H1 (cell line): ENCODE results near the gene SCAPER. TPM values are rescaled to one million over a fixed set of nuclear protein-coding genes. Genes with fewer than 3 reads are reported as not detected.

Experiments used
- CTCF ChIA-PET: fragments of 300-600 bp; sonication (Branson Sonifier 250); formaldehyde crosslinking; loops from one replicate; lab custom pipeline; 2021; ENCODE audit not compliant: partially characterized antibody; lab: Charles Lee
- POLR2A ChIA-PET: fragments of 300-600 bp; sonication (Branson Sonifier 250); formaldehyde crosslinking; loops from one replicate; lab custom pipeline; 2021; ENCODE audit warnings: inconsistent platforms; ENCODE audit not compliant: partially characterized antibody; lab: Charles Lee
- DNase-seq, 2 experiments: peaks; one replicate each; pipeline versions ENCODE4 v3.0.0 to v3.0.0-alpha.2; 2010 to 2022; ENCODE audit warnings: low spot score in 2 of 2, low read depth in 1 of 2, mixed read lengths in 1 of 2
- FAIRE-seq: peaks from 2 replicates; lab custom pipeline; 2011; peaks lifted over from hg19 to GRCh38; lab: Jason Lieb, UNC
- H2AFZ ChIP-seq: 2 replicates; pipeline ENCODE4 v1.8.1; 2012; ENCODE audit warnings: low read length, inconsistent platforms
- H2AK5ac ChIP-seq: 2 replicates; pipeline ENCODE4 v1.6.1; 2013; ENCODE audit warnings: low read depth, low read length
- H2BK120ac ChIP-seq: replicated peaks from 2 replicates; pipeline ENCODE3; 2013; ENCODE audit warnings: low read depth, low read length, inconsistent platforms
- H2BK12ac ChIP-seq: 2 replicates; pipeline ENCODE4 v1.6.1; 2013; ENCODE audit warnings: low read depth, low read length
- H2BK15ac ChIP-seq: 2 replicates; pipeline ENCODE4 v1.6.1; 2013; ENCODE audit warnings: low read length
- H2BK20ac ChIP-seq: 2 replicates; pipeline ENCODE4 v1.6.1; 2013; ENCODE audit warnings: low read length
- H2BK5ac ChIP-seq: 2 replicates; pipeline ENCODE4 v1.6.1; 2013; ENCODE audit warnings: low read depth, low read length
- H3K14ac ChIP-seq: 2 replicates; pipeline ENCODE4 v1.6.1; 2013; ENCODE audit warnings: inconsistent platforms; ENCODE audit not compliant: insufficient read length
- H3K18ac ChIP-seq: 2 replicates; pipeline ENCODE4 v1.6.1; 2013; ENCODE audit warnings: low read length; ENCODE audit errors: extremely low read depth
- H3K23ac ChIP-seq: 2 replicates; pipeline ENCODE4 v1.6.1; 2013; ENCODE audit warnings: inconsistent platforms; ENCODE audit not compliant: insufficient read length
- H3K23me2 ChIP-seq: 2 replicates; pipeline ENCODE4 v1.6.1; 2013; ENCODE audit warnings: low read depth, low read length
- H3K27ac ChIP-seq: 2 replicates; pipeline ENCODE4 v1.6.1; 2011; ENCODE audit warnings: low read depth, low read length, inconsistent platforms
- H3K27me3 ChIP-seq, 4 experiments: replicated peaks in 1 of 4; 1 replicate in 1 of 4; 2 replicates in 3 of 4; pipeline versions ENCODE4 v1.6.1 to v1.8.1; 2011 to 2013; ENCODE audit warnings: low read length in 3 of 4, mild to moderate bottlenecking in 3 of 4, inconsistent platforms in 2 of 4, mixed read lengths in 2 of 4, moderate library complexity in 1 of 4; ENCODE audit not compliant: control insufficient read depth in 3 of 4, insufficient read depth in 3 of 4; ENCODE audit errors: extremely low read depth in 1 of 4
- H3K36me3 ChIP-seq, 4 experiments: 2 replicates each; pipeline versions ENCODE4 v1.6.1 to v1.8.1; 2011 to 2013; ENCODE audit warnings: mild to moderate bottlenecking in 4 of 4, low read length in 3 of 4, moderate library complexity in 2 of 4, control low read depth in 1 of 4, inconsistent platforms in 1 of 4; ENCODE audit not compliant: insufficient read depth in 4 of 4, control insufficient read depth in 2 of 4
- H3K4ac ChIP-seq: replicated peaks from 2 replicates; pipeline ENCODE3; 2013; ENCODE audit warnings: low read length, low read depth, mixed read lengths, inconsistent platforms; ENCODE audit not compliant: insufficient read length
- H3K4me1 ChIP-seq, 4 experiments: replicated peaks in 1 of 4; 1 replicate in 1 of 4; 2 replicates in 3 of 4; pipeline versions ENCODE4 v1.6.1 to v1.8.1; 2011 to 2013; ENCODE audit warnings: low read length in 3 of 4, inconsistent platforms in 2 of 4, mixed read lengths in 1 of 4; ENCODE audit not compliant: insufficient read depth in 4 of 4, control insufficient read depth in 3 of 4
- H3K4me2 ChIP-seq, 2 experiments: 2 replicates each; pipeline versions ENCODE4 v1.6.1 to v1.8.1; 2011 to 2013; ENCODE audit warnings: low read depth in 2 of 2, low read length in 2 of 2, control low read depth in 1 of 2, inconsistent platforms in 1 of 2, mild to moderate bottlenecking in 1 of 2; ENCODE audit not compliant: insufficient read depth in 1 of 2
- H3K4me3 ChIP-seq, 4 experiments: fragments of 200-600, 300-600 bp in 1 of 4; sonication (generic), shearing (Covaris generic), sonication (Bioruptor Twin) in 1 of 4; 2 replicates each; pipeline versions ENCODE4 v1.5.1 to v1.8.1; 2011 to 2016; ENCODE audit warnings: low read length in 4 of 4, low read depth in 3 of 4, control low read depth in 2 of 4, inconsistent platforms in 2 of 4, mild to moderate bottlenecking in 2 of 4, mixed read lengths in 1 of 4, moderate library complexity in 1 of 4; ENCODE audit not compliant: insufficient read depth in 2 of 4; ENCODE audit errors: extremely low read depth in 1 of 4
- H3K56ac ChIP-seq: replicated peaks from 2 replicates; pipeline ENCODE3; 2013; ENCODE audit warnings: low read depth, mild to moderate bottlenecking, mixed read lengths, low read length, inconsistent platforms; ENCODE audit not compliant: insufficient read length
- H3K79me1 ChIP-seq: 2 replicates; pipeline ENCODE4 v1.6.1; 2013; ENCODE audit warnings: low read depth, low read length, control low read depth
- H3K79me2 ChIP-seq, 2 experiments: 2 replicates each; pipeline versions ENCODE4 v1.6.1 to v1.8.1; 2012 to 2013; ENCODE audit warnings: low read length in 2 of 2, mild to moderate bottlenecking in 2 of 2, inconsistent platforms in 1 of 2; ENCODE audit not compliant: insufficient read depth in 2 of 2, control insufficient read depth in 1 of 2
- H3K9ac ChIP-seq, 4 experiments: replicated peaks in 1 of 4; 1 replicate in 1 of 4; 2 replicates in 3 of 4; pipeline versions ENCODE4 v1.6.1 to v1.8.1; 2011 to 2013; ENCODE audit warnings: low read depth in 3 of 4, low read length in 3 of 4, control low read depth in 2 of 4, mild to moderate bottlenecking in 2 of 4, moderate library complexity in 2 of 4, inconsistent platforms in 1 of 4; ENCODE audit errors: extremely low read depth in 1 of 4
- H3K9me3 ChIP-seq, 2 experiments: 2 replicates each; pipeline versions ENCODE4 v1.6.1 to v1.8.1; 2012 to 2013; ENCODE audit warnings: mild to moderate bottlenecking in 2 of 2, moderate library complexity in 2 of 2, control low read depth in 1 of 2, inconsistent platforms in 1 of 2, low read depth in 1 of 2, low read length in 1 of 2, mixed read lengths in 1 of 2; ENCODE audit not compliant: insufficient read depth in 2 of 2
- H4K20me1 ChIP-seq, 2 experiments: replicated peaks in 1 of 2; 2 replicates each; pipeline versions ENCODE3 to v1.8.1; 2011 to 2013; ENCODE audit warnings: inconsistent platforms in 2 of 2, low read length in 2 of 2, mild to moderate bottlenecking in 1 of 2; ENCODE audit not compliant: insufficient read depth in 2 of 2, control insufficient read depth in 1 of 2
- H4K5ac ChIP-seq: 2 replicates; pipeline ENCODE4 v1.6.1; 2013; ENCODE audit warnings: low read length, low read depth, mixed read lengths, inconsistent platforms; ENCODE audit not compliant: insufficient read length
- H4K8ac ChIP-seq: 2 replicates; pipeline ENCODE4 v1.8.0; 2013; ENCODE audit warnings: mild to moderate bottlenecking, moderate library complexity, low read length, inconsistent platforms; ENCODE audit not compliant: insufficient read depth; ENCODE audit errors: extremely low read depth
- H4K91ac ChIP-seq: replicated peaks from 2 replicates; pipeline ENCODE3; 2013; ENCODE audit warnings: low read length, mixed read lengths, inconsistent platforms; ENCODE audit not compliant: insufficient read length
- BRCA1 ChIP-seq: IDR thresholded peaks from 2 replicates; pipeline ENCODE4 v1.6.1; 2012; ENCODE audit warnings: low read depth, low read length, improper control_type of control experiment
- CBX8 ChIP-seq: fragments of 300-800, 300-1000 bp; sonication (generic); IDR thresholded peaks from 2 replicates; pipeline ENCODE4 v1.7.1; 2016; ENCODE audit warnings: low read depth, low read length, borderline replicate concordance
- CHD1 ChIP-seq: IDR thresholded peaks from 2 replicates; pipeline ENCODE4 v1.6.1; 2012; ENCODE audit warnings: low read depth, low read length, improper control_type of control experiment
- HDAC2 ChIP-seq, 2 experiments: fragments of 300-600 bp in 1 of 2; sonication (generic) in 1 of 2; IDR thresholded peaks; 2 replicates each; pipeline ENCODE4 v1.6.1; 2011 to 2012; ENCODE audit warnings: low read depth in 2 of 2, low read length in 2 of 2, mild to moderate bottlenecking in 2 of 2, moderate library complexity in 2 of 2, borderline replicate concordance in 1 of 2, inconsistent platforms in 1 of 2
- JUND ChIP-seq: IDR thresholded peaks from 2 replicates; pipeline ENCODE4 v1.6.1; 2011; ENCODE audit warnings: mild to moderate bottlenecking, improper control_type of control experiment, low read length
- SP2 ChIP-seq: IDR thresholded peaks from 2 replicates; pipeline ENCODE4 v1.6.1; 2012; ENCODE audit warnings: mild to moderate bottlenecking, low read length, inconsistent platforms
- TAF7 ChIP-seq: optimal IDR thresholded peaks from 2 replicates; pipeline ENCODE3; 2011; ENCODE audit warnings: low read depth, mild to moderate bottlenecking, inconsistent platforms, low read length, moderate library complexity, borderline replicate concordance
- ZNF274 ChIP-seq: IDR thresholded peaks from 2 replicates; pipeline ENCODE4 v1.7.0; 2012; ENCODE audit warnings: low read length, borderline replicate concordance; ENCODE audit errors: extremely low read depth
- polyA plus RNA-seq, 7 experiments: library from polyadenylated mRNA; depleted of rRNA in 3 of 7; stranded (reverse) in 5 of 7; unstranded in 2 of 7; fragments of >200 nt in 5 of 7; fragments of 200-250 nt in 2 of 7; gene quantifications; 1 replicate in 5 of 7; 2 replicates in 1 of 7; 4 replicates in 1 of 7; pipeline versions ENCODE4 v1.2.1 to v1.2.3, GENCODE V29; 2011 to 2013; ENCODE audit warnings: missing spikeins in 2 of 7, mixed read lengths in 2 of 7
- total RNA-seq: library from RNA; stranded (reverse); fragmentation: NEBNext Ultra II Directional; extraction: Animal tissue kit (Norgen Biotek cat#: 25700); gene quantifications from 2 replicates; pipeline ENCODE4 v1.2.1, GENCODE V29; 2021
- TF ChIP-seq, protein P1 (sequence below): IDR thresholded peaks from 2 replicates; pipeline ENCODE4 v1.6.1; 2012; ENCODE audit warnings: low read length, inconsistent platforms

SCAPER gene
- total and polyA plus RNA-seq, 2 of the 8 experiments (the other 6 are each of a cell fraction or from before 2014, with no cell fraction given): 1.6 to 6.8 TPM

DNA sequence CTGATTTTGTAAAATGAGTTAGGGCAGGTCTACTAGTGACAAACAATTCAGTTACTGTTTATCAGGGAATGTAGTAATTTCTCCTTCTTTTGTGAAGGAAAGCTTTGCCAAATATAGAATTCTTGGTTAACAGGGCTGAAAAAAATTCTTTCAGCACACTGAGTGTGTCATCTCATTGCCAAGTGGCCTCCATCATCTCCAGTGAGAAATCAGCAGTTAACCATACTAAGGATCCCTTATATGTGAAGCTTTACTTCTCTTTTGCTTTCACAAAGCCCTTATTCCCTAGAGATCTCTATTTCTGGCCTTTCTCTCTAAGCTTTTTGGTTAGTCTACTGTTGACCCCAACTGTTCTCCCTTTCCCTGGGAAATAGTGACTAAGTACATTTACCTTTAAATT lies 269.1 kb downstream of the SCAPER start:
- no peak overlapping the region for H3K18ac ChIP-seq
- H2BK20ac ChIP-seq: no peak overlapping the region
- H2AFZ ChIP-seq: no peak overlapping the region
- no peaks in the 10 kb centered on the region for H4K20me1 ChIP-seq
- TF ChIP-seq ZNF274: no peak
- no peak for TF ChIP-seq CHD1
- no peak for TF ChIP-seq SP2
- TF ChIP-seq BRCA1: no peak
- TF ChIP-seq TAF7: no peak
- no peak for TF ChIP-seq JUND
- no peak for TF ChIP-seq CBX8
- TF ChIP-seq HDAC2 (IDR thresholded peaks at IDR 0.05; ENCODE audit: borderline replicate concordance in 1 of 2, low read depth in 2 of 2, low read length in 2 of 2): no peak
- TF ChIP-seq, protein P1, sequence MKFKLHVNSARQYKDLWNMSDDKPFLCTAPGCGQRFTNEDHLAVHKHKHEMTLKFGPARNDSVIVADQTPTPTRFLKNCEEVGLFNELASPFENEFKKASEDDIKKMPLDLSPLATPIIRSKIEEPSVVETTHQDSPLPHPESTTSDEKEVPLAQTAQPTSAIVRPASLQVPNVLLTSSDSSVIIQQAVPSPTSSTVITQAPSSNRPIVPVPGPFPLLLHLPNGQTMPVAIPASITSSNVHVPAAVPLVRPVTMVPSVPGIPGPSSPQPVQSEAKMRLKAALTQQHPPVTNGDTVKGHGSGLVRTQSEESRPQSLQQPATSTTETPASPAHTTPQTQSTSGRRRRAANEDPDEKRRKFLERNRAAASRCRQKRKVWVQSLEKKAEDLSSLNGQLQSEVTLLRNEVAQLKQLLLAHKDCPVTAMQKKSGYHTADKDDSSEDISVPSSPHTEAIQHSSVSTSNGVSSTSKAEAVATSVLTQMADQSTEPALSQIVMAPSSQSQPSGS: no peak
- no peak overlapping the region for H3K23ac ChIP-seq
- H3K27me3 ChIP-seq: no peaks in the 10 kb centered on the region
- H4K8ac ChIP-seq: no peak overlapping the region
- H2BK12ac ChIP-seq: no peak overlapping the region
- no peak overlapping the region for H3K4me2 ChIP-seq
- no peak overlapping the region for H2BK15ac ChIP-seq
- H3K4me3 ChIP-seq: no peak overlapping the region
- H3K27ac ChIP-seq: no peak overlapping the region
- H3K79me2 ChIP-seq: no peaks in the 10 kb centered on the region
- FAIRE-seq: no peak
- no peaks in the 10 kb centered on the region for H3K23me2 ChIP-seq
- H3K4ac ChIP-seq: no peak overlapping the region
- H4K91ac ChIP-seq: no peak overlapping the region
- ChIA-PET CTCF (no interaction called here), POLR2A (no interaction called here)
- H3K9me3 ChIP-seq: peaks cover 7 to 17% of the 10 kb centered on the region in 2 experiments; a peak in 3 of 4 replicates
- no peak overlapping the region for H3K9ac ChIP-seq
- no peak overlapping the region for H2BK120ac ChIP-seq
- H3K79me1 ChIP-seq: no peaks in the 10 kb centered on the region
- no peak overlapping the region for H2AK5ac ChIP-seq
- DNase-seq: no peak
- no peak overlapping the region for H3K14ac ChIP-seq
- H3K56ac ChIP-seq: no peak overlapping the region
- H3K4me1 ChIP-seq: no peaks in the 10 kb centered on the region
- H3K36me3 ChIP-seq: no peaks in the 10 kb centered on the region
- no peak overlapping the region for H4K5ac ChIP-seq
- no peak overlapping the region for H2BK5ac ChIP-seq
